GM10847 (cell line): ENCODE data around the gene LAMA5.
A peak's percentile ranks its signal among the peaks of the same experiment; 100 is the strongest.

Source experiments
- POLR2A ChIP-seq: IDR thresholded peaks from 2 replicates; pipeline ENCODE4 v1.6.1; 2011; ENCODE audit not compliant: insufficient read length; ENCODE audit errors: extremely low read depth

Gene LAMA5

GRCh38 chr20:62367136-62367632, at the start of gene LAMA5:
TSS of gene LAMA5 (minus strand) at chr20:62367312. CDS start at chr20:62367245, 67 bp downstream.
- no peak for TF ChIP-seq POLR2A

- TF ChIP-seq POLR2A = no peak
These were observed 48.4 kb upstream of the LAMA5 start for GRCh38 chr20:62415354-62416111.

- TF ChIP-seq POLR2A = no peak
These were observed 46.9 kb upstream of the LAMA5 start for GRCh38 chr20:62413896-62414481.

- no peak for TF ChIP-seq POLR2A
These were observed 46.0 kb upstream of the LAMA5 start for GRCh38 chr20:62413025-62413570.

GRCh38 chr20:62412194-62413024, 45.3 kb upstream of the LAMA5 start:
- no peak for TF ChIP-seq POLR2A

GRCh38 chr20:62411479-62412193, 44.5 kb upstream of the LAMA5 start:
- TF ChIP-seq POLR2A = no peak

GRCh38 chr20:62410746-62411478, 43.8 kb upstream of the LAMA5 start:
- TF ChIP-seq POLR2A = no peak

GRCh38 chr20:62409931-62410745, 43.0 kb upstream of the LAMA5 start:
- TF ChIP-seq POLR2A = no peak

- TF ChIP-seq POLR2A = no peak
These were observed 42.2 kb upstream of the LAMA5 start for GRCh38 chr20:62409086-62409853.

- TF ChIP-seq POLR2A = no peak
These were observed 41.5 kb upstream of the LAMA5 start for GRCh38 chr20:62408640-62409039.

GRCh38 chr20:62408055-62408454, 40.9 kb upstream of the LAMA5 start:
- TF ChIP-seq POLR2A = no peak

- peak; percentile 28 for TF ChIP-seq POLR2A
These were observed 40.3 kb upstream of the LAMA5 start, which contains the start of gene CABLES2 for GRCh38 chr20:62407221-62407992. TSS of gene CABLES2 (minus strand) at chr20:62407285. CDS start at chr20:62407276, 9 bp downstream.
